Measurements from ENCODE around the gene BLOC1S4.

The BLOC1S4 gene

GRCh38 chr4:6710282-6710681, 5.7 kb upstream of the BLOC1S4 start:
- no peak for TF ChIP-seq CTCF (conservative IDR thresholded peaks at IDR 0.05; ENCODE audit: low read depth, low read length)
- peak overlapping the region; percentile 75 for H3K4me3 ChIP-seq (ENCODE audit: low read length)
- no peak for DNase-seq (ENCODE audit: low read depth)

- TF ChIP-seq CTCF (conservative IDR thresholded peaks at IDR 0.05; ENCODE audit: low read depth, low read length), result no peak
- H3K4me3 ChIP-seq (ENCODE audit: low read length), result no peak overlapping the region
- DNase-seq (ENCODE audit: low read depth), result no peak
Observed at GRCh38 chr4:6710996-6711395, 5.0 kb upstream of the BLOC1S4 start.

- TF ChIP-seq CTCF (conservative IDR thresholded peaks at IDR 0.05; ENCODE audit: low read depth, low read length), result no peak
- DNase-seq (ENCODE audit: low read depth), result no peak
Observed at GRCh38 chr4:6714954-6715353, 1.0 kb upstream of the BLOC1S4 start.

GRCh38 chr4:6715704-6716017, 313 bp upstream of the BLOC1S4 start:
- no peak for DNase-seq (ENCODE audit: low read depth)
- no peak for TF ChIP-seq CTCF (conservative IDR thresholded peaks at IDR 0.05; ENCODE audit: low read depth, low read length)
- H3K4me3 ChIP-seq (ENCODE audit: low read length), result peak overlapping the region; percentile 78

More at GRCh38 chr4:6714954-6715353, 1.0 kb upstream of the BLOC1S4 start:
- no peak overlapping the region for H3K4me3 ChIP-seq (ENCODE audit: low read length)

GRCh38 chr4:6716958-6717655, 1.1 kb downstream of the BLOC1S4 start:
- no peak for TF ChIP-seq CTCF (conservative IDR thresholded peaks at IDR 0.05; ENCODE audit: low read depth, low read length)
- no peak for DNase-seq (ENCODE audit: low read depth)
- peak overlapping the region; percentile 78 for H3K4me3 ChIP-seq (ENCODE audit: low read length)

GRCh38 chr4:6718932-6719610, 3.1 kb downstream of the BLOC1S4 start:
- no peak for TF ChIP-seq CTCF (conservative IDR thresholded peaks at IDR 0.05; ENCODE audit: low read depth, low read length)
- DNase-seq (ENCODE audit: low read depth), result no peak
- no peak overlapping the region for H3K4me3 ChIP-seq (ENCODE audit: low read length)

GRCh38 chr4:6719611-6720179, 3.7 kb downstream of the BLOC1S4 start:
- no peak for DNase-seq (ENCODE audit: low read depth)
- TF ChIP-seq CTCF (conservative IDR thresholded peaks at IDR 0.05; ENCODE audit: low read depth, low read length), result no peak
- H3K4me3 ChIP-seq (ENCODE audit: low read length), result no peak overlapping the region

Data from retinal pigment epithelial cell (primary cell).